ENCODE results near the gene SLC25A51. TPM values are rescaled to one million over a fixed set of nuclear protein-coding genes. Genes with fewer than 3 reads are reported as not detected.

The SLC25A51 gene, protein sequence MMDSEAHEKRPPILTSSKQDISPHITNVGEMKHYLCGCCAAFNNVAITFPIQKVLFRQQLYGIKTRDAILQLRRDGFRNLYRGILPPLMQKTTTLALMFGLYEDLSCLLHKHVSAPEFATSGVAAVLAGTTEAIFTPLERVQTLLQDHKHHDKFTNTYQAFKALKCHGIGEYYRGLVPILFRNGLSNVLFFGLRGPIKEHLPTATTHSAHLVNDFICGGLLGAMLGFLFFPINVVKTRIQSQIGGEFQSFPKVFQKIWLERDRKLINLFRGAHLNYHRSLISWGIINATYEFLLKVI
- total RNA-seq (2014; rRNA removed; shearing (Covaris generic); ENCODE audit: low replicate concordance), result 8.8 and 22.9 TPM in 2 replicates

DNA sequence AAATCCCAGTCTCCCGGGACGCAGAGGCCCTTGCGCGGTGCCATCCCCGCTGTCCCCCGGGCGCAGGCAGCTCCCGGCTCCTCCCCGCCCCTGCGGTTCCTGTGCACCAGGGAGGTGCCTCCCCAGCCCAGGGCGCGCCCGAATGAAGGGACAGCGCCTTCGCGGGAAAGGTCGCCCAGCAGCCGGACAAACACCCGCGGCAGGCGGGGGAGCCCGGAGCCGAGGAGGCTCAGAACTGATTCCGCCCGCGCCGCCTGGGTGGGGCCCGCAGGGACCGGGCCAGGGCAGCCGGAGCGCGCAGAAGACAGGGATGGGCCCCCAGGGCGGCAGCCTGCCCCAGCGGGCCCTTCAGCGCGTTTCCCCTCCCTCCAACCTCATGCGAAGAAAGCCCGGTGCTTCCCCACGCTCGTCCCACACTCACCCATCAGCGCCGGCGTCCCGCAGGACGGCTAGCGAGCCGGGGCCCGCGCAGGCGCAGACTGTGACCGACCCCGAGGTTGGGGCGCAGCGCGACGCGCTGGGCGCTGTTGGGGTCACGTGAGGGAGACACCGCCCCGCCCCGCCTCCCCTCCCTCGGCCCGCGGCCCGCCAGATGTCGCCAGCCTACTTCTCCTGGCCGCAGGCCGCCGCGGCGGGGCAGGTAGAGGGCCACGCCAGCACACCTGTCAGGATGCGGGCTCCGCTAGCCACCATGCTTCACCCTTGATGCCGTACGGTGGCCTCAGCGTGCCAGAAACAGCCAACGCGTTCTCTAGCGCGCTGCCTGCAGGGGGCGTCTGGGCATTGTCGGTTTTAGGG is at the start of gene SLC25A51:
SLC25A51 (minus strand) TSS at position 481 of the 798 bp plus-strand sequence. CDS start 15,577 bp downstream, outside the sequence.
- peak; percentile 90 for DNase-seq (ENCODE audit: low read depth)
- in situ Hi-C loops (cut with HindIII; ENCODE audit: low pct_unique_long_range_greater_than_20kb, low sequenced_read_pairs), result loop anchor here (25.0 kb wide), 1 partner anchor 433 kb away; no protein-coding TSS in a partner anchor

DNA sequence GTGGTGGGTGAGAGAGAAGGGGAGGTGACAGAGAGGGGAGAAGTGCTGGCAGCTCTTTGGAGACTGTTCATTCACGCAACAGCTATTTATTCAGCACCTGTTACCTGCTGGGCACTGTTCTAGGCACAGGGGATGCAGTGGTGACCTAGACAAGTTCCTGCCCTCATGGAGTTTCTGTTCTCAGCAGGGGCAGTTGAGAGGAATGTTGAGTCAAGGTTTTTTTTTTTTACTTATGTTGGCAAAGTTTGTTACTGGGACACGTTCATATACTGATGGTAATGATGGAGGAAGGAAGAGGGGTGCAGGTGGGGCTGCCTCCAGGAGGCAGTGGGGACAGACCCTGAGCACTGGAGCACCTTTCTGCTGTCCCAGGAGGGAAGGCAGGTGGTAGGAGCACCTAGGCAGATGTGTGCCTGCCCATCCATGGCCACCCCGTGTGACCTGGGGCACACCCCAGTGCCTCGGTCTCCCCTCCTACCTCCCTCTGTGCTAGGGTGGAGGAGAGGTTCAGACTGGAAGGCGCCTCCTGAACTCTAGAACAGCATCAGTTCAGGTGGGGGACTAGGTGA is 49.4 kb upstream of the SLC25A51 start:
- no peak for DNase-seq (ENCODE audit: low read depth)
- in situ Hi-C loops (cut with HindIII; ENCODE audit: low pct_unique_long_range_greater_than_20kb, low sequenced_read_pairs), result no loop called here

DNA sequence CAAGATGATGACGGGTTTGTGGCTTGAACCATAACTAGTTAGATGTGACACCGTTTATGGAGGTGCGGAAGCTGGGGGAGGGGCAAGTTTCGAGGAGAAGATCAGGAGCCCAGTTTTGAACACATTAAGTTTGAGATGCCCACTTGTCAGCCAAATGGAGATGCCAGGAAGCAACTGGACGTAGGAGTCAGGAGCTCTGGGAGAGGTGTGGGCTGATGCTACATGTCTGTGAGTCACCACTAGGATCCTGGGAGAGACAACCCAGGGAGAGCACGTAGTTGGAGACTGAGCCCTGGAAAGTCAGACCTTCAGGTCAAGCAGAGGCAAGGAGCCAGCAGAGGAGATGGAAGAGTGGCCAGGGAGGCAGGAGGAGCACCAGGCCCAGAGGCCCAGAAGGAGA is 48.8 kb upstream of the SLC25A51 start:
- peak; percentile 60 for DNase-seq (ENCODE audit: low read depth)
- in situ Hi-C loops (cut with HindIII; ENCODE audit: low pct_unique_long_range_greater_than_20kb, low sequenced_read_pairs), result no loop called here

DNA sequence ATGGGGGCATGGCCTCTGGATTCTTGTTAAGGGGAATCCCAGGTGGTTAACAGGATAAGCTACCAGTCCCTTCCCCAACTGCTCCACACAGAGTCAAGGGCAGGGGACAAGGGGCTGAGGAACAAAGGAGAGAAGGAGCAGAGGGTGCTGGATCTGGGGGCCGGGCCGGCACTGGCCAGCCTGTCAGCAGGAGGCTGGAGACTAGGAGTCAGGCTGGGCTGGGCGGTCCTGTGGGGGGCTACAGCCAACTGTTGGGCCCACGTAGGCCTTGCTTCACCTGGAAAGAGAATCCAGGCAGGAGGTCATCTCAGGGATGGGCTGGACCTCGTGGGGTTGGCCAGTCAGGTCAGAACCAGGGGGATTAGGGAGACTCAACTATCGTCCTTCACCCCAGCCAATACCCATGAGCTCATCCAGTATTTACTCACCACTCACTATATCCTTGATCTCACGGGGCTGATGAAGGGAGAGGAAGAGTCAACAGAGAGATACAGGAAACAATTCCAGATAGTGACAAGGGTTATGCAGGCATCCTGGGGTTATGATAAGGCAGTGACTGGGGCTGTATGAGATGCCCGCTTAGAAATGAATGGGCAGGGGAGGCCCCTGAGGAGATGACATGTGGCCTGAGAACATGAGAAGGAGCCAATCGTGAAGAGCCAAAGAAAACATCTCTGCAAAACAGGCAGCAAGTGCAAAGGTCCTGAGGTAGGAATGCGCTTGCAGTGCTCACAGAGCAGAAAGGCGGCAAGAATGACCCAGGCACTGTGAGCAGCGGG is 47.9 kb upstream of the SLC25A51 start:
- in situ Hi-C loops (cut with HindIII; ENCODE audit: low pct_unique_long_range_greater_than_20kb, low sequenced_read_pairs), result no loop called here
- no peak for DNase-seq (ENCODE audit: low read depth)

DNA sequence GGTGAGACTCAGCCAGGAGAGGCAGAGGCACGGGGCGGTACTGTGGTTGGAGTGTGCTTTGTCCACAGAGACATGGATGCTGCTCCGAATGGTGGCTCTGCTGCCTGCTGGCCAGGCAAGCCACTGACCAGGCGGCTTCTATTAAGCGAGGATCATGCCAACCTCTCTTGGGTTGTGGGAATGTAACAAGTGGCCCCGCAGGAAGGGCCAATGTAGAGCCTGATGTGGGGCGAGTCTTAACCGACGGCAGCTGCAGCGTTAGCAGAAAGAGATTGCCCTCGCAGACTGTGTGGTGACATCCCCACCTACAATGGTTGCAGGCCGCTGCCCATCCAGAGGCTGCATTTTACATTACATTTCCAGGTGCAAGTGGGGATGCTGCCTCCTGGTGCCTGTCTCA is 46.6 kb upstream of the SLC25A51 start:
- in situ Hi-C loops (cut with HindIII; ENCODE audit: low pct_unique_long_range_greater_than_20kb, low sequenced_read_pairs), result no loop called here

DNA sequence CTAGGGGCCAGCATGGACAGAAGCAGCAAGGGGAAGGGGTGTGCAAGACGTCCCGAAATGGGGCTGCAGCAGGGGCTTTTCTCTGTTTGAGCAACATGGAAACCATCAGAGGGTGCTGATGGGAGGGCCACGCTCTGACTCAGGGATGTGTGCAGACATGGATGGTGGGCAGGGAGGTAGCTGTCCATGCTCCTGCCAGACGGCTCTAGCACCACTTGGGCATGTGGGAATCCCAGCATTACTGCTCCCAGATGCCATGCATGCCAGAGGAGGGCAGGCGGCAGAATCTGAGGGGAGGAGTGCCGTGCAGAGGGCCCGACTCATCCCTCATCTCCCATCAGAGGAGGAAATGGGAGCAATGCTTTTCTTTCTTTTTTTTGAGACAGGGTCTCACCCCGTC is 45.6 kb upstream of the SLC25A51 start:
- in situ Hi-C loops (cut with HindIII; ENCODE audit: low pct_unique_long_range_greater_than_20kb, low sequenced_read_pairs), result no loop called here
- peak; percentile 38 for DNase-seq (ENCODE audit: low read depth)

More for the DNA sequence above, 46.6 kb upstream of the SLC25A51 start:
- DNase-seq (ENCODE audit: low read depth), result no peak

DNA sequence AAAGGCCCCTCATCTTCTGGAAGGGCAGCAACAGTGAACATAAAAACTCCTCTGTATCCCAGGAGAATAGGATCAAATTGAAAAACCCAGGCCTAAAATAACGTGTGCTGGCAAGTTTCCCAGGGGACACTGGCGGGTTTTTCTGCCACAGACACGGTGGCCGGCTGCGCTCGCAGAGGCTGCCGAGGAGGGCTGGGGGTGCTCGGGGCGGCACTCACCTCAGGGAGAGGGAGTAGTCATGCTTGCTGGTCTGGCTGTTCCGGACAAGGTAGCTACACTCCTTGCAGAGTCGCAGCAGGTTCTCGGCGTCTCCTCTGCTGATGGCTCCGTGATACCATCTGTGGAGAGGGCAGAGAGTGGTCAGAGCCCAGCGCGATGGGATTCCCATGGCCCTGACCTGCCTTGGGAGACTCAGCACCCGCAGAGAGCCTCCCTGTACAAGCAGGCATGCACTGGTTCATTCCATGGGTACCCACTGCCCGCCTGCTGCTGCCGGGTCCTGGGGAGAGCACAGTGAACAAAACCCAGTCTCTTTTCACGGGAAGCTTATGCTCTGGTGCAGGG is 44.6 kb upstream of the SLC25A51 start:
- in situ Hi-C loops (cut with HindIII; ENCODE audit: low pct_unique_long_range_greater_than_20kb, low sequenced_read_pairs), result no loop called here
- DNase-seq (ENCODE audit: low read depth), result no peak

DNA sequence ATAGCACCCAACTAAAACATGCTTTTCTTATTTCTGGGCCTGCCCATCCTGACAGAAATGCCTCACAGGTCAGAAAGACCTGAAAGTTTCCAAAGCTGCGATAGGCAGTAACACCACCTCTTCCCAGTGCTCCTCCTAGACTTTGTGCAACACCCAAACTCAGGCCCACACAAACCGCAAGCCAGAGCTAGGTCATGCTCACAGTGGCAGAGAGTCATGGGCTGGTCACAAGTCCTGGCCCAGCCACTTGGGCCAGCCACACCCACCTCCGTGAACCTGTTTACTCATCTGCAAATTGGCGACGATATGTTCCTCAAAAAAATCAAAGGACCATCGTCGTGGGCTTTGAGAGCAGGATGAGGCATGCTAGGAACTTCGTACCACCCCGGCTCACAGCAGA is 44.0 kb upstream of the SLC25A51 start:
- no peak for DNase-seq (ENCODE audit: low read depth)
- in situ Hi-C loops (cut with HindIII; ENCODE audit: low pct_unique_long_range_greater_than_20kb, low sequenced_read_pairs), result no loop called here

DNA sequence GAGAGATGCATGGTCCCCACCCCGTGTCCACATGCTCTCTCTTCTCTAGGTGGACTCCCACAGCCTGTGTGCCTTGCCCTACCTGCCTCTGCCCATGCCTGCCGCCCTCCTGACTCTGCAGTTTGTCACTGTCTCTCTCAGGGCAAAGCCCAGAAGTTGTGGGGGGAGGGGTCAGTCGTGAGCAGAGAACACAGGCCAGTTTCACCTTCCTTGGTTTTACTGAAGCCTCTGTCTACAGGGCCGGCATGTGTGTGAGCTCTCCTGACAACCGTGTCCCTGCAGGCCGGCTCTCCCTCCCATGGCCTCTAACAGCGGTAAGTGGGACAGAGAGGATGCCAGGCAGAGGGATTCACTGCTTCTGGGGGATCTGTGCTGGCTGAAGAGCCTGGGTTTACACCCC is 43.5 kb upstream of the SLC25A51 start:
- in situ Hi-C loops (cut with HindIII; ENCODE audit: low pct_unique_long_range_greater_than_20kb, low sequenced_read_pairs), result no loop called here
- DNase-seq (ENCODE audit: low read depth), result no peak

DNA sequence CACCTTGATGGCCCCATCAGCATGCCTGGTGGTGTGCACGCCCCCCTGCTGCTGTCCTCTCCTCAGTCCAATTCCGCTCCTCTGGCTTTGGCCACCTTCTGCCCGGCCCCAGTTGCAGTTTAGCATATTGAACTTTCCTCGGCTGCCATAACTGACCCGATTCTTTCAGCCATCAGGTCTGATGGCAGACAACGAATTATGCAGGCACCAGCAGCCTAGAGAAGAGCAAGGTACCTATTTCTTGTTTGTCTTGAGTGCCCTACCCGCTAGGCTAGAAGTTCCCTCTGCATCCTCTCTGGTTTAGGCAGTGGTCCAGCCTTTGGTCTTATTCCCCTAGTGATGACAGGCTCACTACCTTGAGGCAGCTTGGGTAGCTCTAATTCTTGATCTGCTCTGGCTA is 43.0 kb upstream of the SLC25A51 start:
- in situ Hi-C loops (cut with HindIII; ENCODE audit: low pct_unique_long_range_greater_than_20kb, low sequenced_read_pairs), result no loop called here

DNA sequence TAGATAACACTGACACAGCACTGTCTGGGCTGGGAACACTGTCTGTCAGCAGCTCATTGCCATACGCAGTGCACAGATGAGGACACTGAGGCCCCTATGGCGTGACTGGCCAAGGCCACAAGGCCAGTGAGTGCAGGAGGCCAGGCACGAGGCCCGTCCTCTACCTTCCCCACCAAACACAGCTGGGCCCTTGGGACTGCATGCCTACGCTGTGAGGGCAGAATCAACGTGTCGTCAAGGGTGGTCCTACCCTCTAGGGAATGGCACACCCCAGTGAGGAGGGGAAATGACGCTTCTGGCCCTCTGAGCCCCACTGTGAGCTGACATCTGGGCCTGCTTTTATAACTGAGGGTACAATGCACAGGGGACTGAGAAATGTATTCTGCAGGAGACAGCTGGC is 42.1 kb upstream of the SLC25A51 start:
- no peak for DNase-seq (ENCODE audit: low read depth)
- in situ Hi-C loops (cut with HindIII; ENCODE audit: low pct_unique_long_range_greater_than_20kb, low sequenced_read_pairs), result no loop called here

More for the DNA sequence above, 43.0 kb upstream of the SLC25A51 start:
- no peak for DNase-seq (ENCODE audit: low read depth)

DNA sequence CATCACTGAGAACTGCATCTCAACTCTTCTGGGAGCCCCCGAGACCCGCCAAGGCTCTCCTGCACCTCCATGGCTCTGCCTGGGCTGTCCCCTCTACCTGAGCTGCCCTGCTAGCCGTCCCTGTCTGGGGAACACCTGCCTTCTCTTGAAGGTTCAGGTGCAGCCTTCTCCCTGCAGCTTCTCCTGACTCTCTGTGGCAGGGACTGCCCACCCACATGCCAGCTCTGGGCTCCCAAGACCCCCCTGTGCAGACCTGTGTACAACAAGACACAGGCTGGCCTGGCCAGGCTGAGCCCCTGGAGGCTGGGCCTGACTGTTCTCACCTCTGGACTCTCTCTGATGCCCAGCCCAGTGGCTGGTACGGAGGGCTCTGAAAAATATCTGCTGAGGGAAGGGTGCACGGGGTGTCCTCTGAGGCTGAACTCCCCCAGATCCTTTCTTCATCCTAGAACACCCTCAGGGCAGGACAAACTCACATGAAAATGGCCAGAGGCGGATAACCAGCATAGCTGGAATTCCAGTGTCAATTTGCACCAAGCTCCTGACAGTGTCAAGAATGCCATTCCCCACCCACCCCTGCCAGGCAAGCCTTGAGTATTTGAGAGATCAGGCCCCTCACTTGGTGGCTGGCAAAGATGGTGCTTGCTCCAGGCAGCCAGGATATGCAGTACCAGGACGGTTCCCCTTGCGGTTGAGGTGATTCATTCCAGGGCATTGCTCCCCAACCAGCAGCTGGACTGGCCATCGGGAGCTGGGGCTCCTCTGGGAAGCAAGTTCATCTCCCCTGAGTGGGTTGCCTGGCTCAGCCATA is 40.9 kb upstream of the SLC25A51 start:
- no peak for DNase-seq (ENCODE audit: low read depth)
- in situ Hi-C loops (cut with HindIII; ENCODE audit: low pct_unique_long_range_greater_than_20kb, low sequenced_read_pairs), result no loop called here

DNA sequence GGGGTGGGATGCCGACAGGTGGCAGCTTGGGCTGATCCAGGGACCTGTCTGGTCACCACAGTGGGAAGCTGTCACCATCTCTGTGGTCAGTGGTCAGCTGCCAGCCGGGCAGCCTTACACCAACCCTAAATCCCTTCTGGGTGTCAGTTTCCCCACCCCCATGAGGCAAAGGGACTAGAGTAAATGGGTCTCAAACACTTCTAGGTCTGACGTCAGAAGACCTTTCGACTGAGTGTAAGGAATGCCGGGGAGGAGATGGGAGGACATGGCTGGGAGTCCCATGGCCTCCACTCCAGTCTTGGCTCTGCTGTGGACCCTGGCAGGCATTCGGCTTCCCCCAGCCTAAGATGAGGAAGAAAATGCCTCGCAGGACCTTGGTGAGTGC is 40.3 kb upstream of the SLC25A51 start:
- in situ Hi-C loops (cut with HindIII; ENCODE audit: low pct_unique_long_range_greater_than_20kb, low sequenced_read_pairs), result no loop called here
- DNase-seq (ENCODE audit: low read depth), result no peak

DNA sequence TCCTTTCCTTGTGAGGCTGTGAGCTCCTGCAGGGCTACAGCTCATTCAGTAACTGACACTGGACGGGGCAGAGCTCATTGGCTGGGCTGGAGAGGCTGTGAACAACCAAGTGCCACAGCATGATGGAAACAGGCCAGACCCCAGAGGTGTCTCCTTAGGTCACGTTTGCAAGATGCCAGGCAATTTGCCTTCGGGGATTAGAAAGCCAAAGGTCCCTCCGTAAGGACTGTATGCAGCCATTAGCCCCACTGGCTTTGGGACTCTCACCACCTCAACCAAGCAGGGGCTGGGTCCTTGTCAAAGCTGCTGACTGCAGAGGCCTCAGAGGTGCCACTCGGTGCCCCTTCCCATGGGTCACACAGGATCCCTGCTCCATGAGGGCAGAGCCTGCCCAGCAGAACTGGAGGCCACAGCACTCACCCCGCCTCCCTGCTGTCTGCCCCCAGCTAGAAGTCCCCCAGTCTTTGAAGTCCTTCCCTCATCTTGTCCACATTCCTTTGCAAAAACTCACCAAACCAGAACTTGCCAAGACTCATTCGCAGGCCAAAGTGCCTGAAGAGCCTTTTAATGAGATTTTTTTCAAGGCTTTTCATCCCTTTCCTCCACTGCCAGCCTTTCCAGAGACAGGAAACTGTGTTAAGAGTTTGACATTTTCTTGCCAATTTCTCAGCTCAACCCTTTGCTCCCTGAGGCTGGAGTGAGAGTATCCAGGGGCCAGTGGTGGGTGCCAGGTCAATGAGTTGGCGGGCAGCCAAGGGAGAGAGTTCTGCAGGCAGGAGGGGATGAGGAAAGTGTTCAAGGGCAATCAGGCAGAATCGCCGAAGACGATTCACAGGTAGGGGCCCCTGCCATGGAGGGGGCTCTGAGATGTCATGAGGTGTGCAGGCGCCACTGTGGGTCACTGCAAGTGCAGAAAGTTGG is 39.7 kb upstream of the SLC25A51 start:
- no peak for DNase-seq (ENCODE audit: low read depth)
- in situ Hi-C loops (cut with HindIII; ENCODE audit: low pct_unique_long_range_greater_than_20kb, low sequenced_read_pairs), result no loop called here

DNA sequence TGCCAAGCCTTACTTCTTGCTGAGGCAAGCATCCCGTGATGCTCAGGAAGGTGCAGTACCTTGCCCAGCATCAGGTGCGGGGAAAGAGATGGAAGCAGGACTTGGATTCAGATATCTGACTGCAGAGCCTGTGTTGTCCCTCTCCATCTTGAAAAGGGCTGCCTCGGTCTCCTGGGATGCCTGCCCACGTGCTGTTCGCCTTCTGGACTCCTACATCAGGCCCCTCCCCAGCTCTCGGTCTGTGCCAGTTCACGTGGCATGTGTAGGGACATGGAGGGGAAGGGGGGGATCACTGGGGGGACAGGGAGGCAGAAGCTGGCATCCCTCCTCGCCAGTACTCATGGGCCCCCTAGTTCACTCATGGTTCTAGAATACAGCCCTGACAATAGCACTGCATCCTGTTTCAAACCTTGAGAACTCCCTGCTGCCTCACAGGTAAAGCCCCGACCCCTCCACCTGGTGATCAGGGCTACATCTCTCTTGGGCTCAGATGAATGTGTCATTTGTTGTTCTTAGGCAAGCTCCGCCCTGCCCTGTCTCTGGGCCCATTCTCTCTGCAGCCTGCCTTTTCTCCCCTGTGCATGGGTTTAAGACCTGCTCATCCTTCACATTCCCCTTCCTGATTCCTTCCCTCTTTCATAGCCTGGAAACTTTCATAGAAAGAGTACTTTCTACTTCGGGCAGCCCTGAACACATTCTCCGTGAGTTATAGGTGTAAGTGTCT is 38.9 kb upstream of the SLC25A51 start:
- in situ Hi-C loops (cut with HindIII; ENCODE audit: low pct_unique_long_range_greater_than_20kb, low sequenced_read_pairs), result no loop called here
- DNase-seq (ENCODE audit: low read depth), result no peak

DNA sequence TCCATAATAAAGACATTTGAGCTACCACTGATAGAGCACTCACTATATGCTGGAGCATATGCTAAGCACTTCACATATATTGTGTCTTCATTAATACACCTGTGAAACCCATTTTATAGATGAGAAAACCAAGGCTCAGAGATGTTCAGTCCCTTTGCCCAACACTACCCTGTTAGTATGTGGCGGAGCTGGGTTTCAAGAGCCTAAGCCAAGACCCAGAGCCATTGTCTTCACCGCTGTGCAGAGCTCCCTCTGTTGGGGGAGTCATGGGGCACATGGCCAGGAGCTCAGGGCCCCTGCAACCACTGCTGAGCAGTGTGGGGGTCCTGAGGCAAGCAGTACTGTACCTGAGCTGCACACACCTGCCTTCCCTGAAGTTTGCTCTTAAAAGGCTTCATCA is 37.3 kb upstream of the SLC25A51 start:
- in situ Hi-C loops (cut with HindIII; ENCODE audit: low pct_unique_long_range_greater_than_20kb, low sequenced_read_pairs), result no loop called here
- no peak for DNase-seq (ENCODE audit: low read depth)
